LNCAP (cell line): ENCODE data around the gene KCTD4.

Experiments
- CTCF ChIP-seq: fragments of 450-650 bp; IDR thresholded peaks from 2 replicates; pipeline ENCODE4 v1.5.1; 2017; ENCODE audit warnings: mild to moderate bottlenecking

The KCTD4 gene

GRCh38 chr13:45184693-45185092, 16.2 kb downstream of the KCTD4 start:
- TF ChIP-seq CTCF: no peak

GRCh38 chr13:45180713-45181601, 19.9 kb downstream of the KCTD4 start:
- TF ChIP-seq CTCF: no peak

- TF ChIP-seq CTCF: no peak
These were observed 20.5 kb downstream of the KCTD4 start for GRCh38 chr13:45180303-45180702.

- TF ChIP-seq CTCF: no peak
These were observed 21.4 kb downstream of the KCTD4 start for GRCh38 chr13:45179428-45179827.

GRCh38 chr13:45178349-45179162, 22.3 kb downstream of the KCTD4 start:
- TF ChIP-seq CTCF: no peak

- no peak for TF ChIP-seq CTCF
These were observed 26.4 kb downstream of the KCTD4 start for GRCh38 chr13:45174478-45174877.

- no peak for TF ChIP-seq CTCF
These were observed 32.3 kb downstream of the KCTD4 start for GRCh38 chr13:45168555-45168930.
